ENCODE results near the gene VKORC1. TPM values are rescaled to one million over a fixed set of nuclear protein-coding genes. Genes with fewer than 3 reads are reported as not detected.

Gene VKORC1
- total and polyA plus RNA-seq, 2 of the 8 experiments (the other 6 are each of a cell fraction or from before 2014, with no cell fraction given), result 84.1 to 483 TPM

- no peak overlapping the region for H3K18ac ChIP-seq (ENCODE audit: extremely low read depth, low read length)
- no peak overlapping the region for H3K56ac ChIP-seq (replicated peaks; ENCODE audit: insufficient read length, low read depth, low read length)
- ChIA-PET CTCF (ENCODE audit: partially characterized antibody) (interaction anchor here (0.6 to 2.1 kb wide), 7 partner anchors 9 to 92 kb away, joined by 3 to 10 read pairs (median 3); no protein-coding TSS in a partner anchor), POLR2A (ENCODE audit: partially characterized antibody) (interaction anchor here (0.9 to 4.9 kb wide), 6 partner anchors 9 to 93 kb away, joined by 3 to 26 read pairs (median 4); partner anchors contain the start of genes HSD3B7 and VKORC1)
- H3K79me1 ChIP-seq (ENCODE audit: low read depth, low read length), result peaks cover 4% of the 10 kb centered on the region; the same call in 1 of the 2 replicates
- no peak overlapping the region for H3K4ac ChIP-seq (replicated peaks; ENCODE audit: insufficient read length, low read depth, low read length)
- no peak for FAIRE-seq
- H2BK5ac ChIP-seq (ENCODE audit: low read depth, low read length), result no peak overlapping the region
- WGBS, 2 experiments (ENCODE audit: extremely low coverage in 1 of 2, insufficient coverage in 1 of 2, insufficient read length in 1 of 2, insufficient replicate concordance in 2 of 2, low coverage in 1 of 2, low lambda C conversion rate in 2 of 2, missing lambda C conversion rate in 1 of 2), result 93% methylated on average over 26 of the region's 30 CpGs; no CpG with 5 or more reads in 1 of the 2 experiments
- H2AFZ ChIP-seq (ENCODE audit: low read length), result no peak overlapping the region
- no peak overlapping the region for H2BK120ac ChIP-seq (replicated peaks; ENCODE audit: low read depth, low read length)
- no peak overlapping the region for H2BK15ac ChIP-seq (ENCODE audit: low read length)
- no peak overlapping the region for H3K14ac ChIP-seq (ENCODE audit: insufficient read length)
- H2AK5ac ChIP-seq (ENCODE audit: low read depth, low read length), result no peak overlapping the region
- H4K91ac ChIP-seq (replicated peaks; ENCODE audit: insufficient read length, low read length), result no peak overlapping the region
- H3K4me3 ChIP-seq (ENCODE audit: extremely low read depth in 1 of 4, insufficient read depth in 2 of 4, low read depth in 3 of 4, low read length in 4 of 4), result no peak overlapping the region
- no peak overlapping the region for H3K9ac ChIP-seq (replicated peaks in 1 of 4; ENCODE audit: extremely low read depth in 1 of 4, low read depth in 3 of 4, low read length in 3 of 4)
- no peak overlapping the region for H2BK20ac ChIP-seq (ENCODE audit: low read length)
- H3K27me3 ChIP-seq (replicated peaks in 1 of 4; ENCODE audit: control insufficient read depth in 3 of 4, extremely low read depth in 1 of 4, insufficient read depth in 3 of 4, low read length in 3 of 4), result no peaks in the 10 kb centered on the region
- no peak overlapping the region for H3K27ac ChIP-seq (ENCODE audit: low read depth, low read length)
- peaks cover 5 to 48% (median 28%) of the 10 kb centered on the region in 4 experiments; a peak in 7 of 8 replicates for H3K36me3 ChIP-seq (ENCODE audit: control insufficient read depth in 2 of 4, insufficient read depth in 4 of 4, low read length in 3 of 4)
- peaks cover 9 to 30% of the 10 kb centered on the region in 2 experiments for H4K20me1 ChIP-seq (replicated peaks in 1 of 2; ENCODE audit: control insufficient read depth in 1 of 2, insufficient read depth in 2 of 2, low read length in 2 of 2)
- H3K4me1 ChIP-seq (replicated peaks in 1 of 4; ENCODE audit: control insufficient read depth in 3 of 4, insufficient read depth in 4 of 4, low read length in 3 of 4), result no peaks in the 10 kb centered on the region
- H3K79me2 ChIP-seq (ENCODE audit: control insufficient read depth in 1 of 2, insufficient read depth in 2 of 2, low read length in 2 of 2), result peaks cover 0 to 40% of the 10 kb centered on the region in 2 experiments; a peak in 2 of 4 replicates
- no peak overlapping the region for H3K23ac ChIP-seq (ENCODE audit: insufficient read length)
- H2BK12ac ChIP-seq (ENCODE audit: low read depth, low read length), result no peak overlapping the region
- 0 out of 2 replicates have a peak, but pooled peaks cover 3% of the 10 kb centered on the region for H3K23me2 ChIP-seq (ENCODE audit: low read depth, low read length)
- no peak for DNase-seq (ENCODE audit: low read depth in 1 of 2, low spot score in 2 of 2)
- H4K5ac ChIP-seq (ENCODE audit: insufficient read length, low read depth, low read length), result no peak overlapping the region
- peak overlapping the region; percentile 46; the same call in 1 of the 2 replicates for H4K8ac ChIP-seq (ENCODE audit: extremely low read depth, insufficient read depth, low read length)
- H3K4me2 ChIP-seq (ENCODE audit: insufficient read depth in 1 of 2, low read depth in 2 of 2, low read length in 2 of 2), result no peak overlapping the region
- H3K9me3 ChIP-seq (ENCODE audit: insufficient read depth in 2 of 2, low read depth in 1 of 2, low read length in 1 of 2), result no peaks in the 10 kb centered on the region
- TF ChIP-seq ATF2 (IDR thresholded peaks at IDR 0.05; ENCODE audit: low read length) (no peak), EP300 (IDR thresholded peaks at IDR 0.05; ENCODE audit: borderline replicate concordance in 1 of 2, low read depth in 2 of 2, low read length in 2 of 2) (no peak), SP2 (IDR thresholded peaks at IDR 0.05; ENCODE audit: low read length) (no peak), RAD21 (IDR thresholded peaks at IDR 0.05 in 1 of 2, conservative IDR thresholded peaks at IDR 0.05 in 1 of 2; ENCODE audit: low read depth in 2 of 2, low read length in 2 of 2) (no peak; a peak in 1 of 4 replicates), BRCA1 (IDR thresholded peaks at IDR 0.05; ENCODE audit: low read depth, low read length) (no peak), CBX5 (IDR thresholded peaks at IDR 0.05; ENCODE audit: low read depth, low read length) (no peak)
Measured at GRCh38 chr16:31077592-31078396, 16.8 kb downstream of the VKORC1 start.
